Activated CD8-positive, alpha-beta memory T cell treated with anti-CD3 and anti-CD28 coated beads, Interleukin-2, amount 50 U/mL, for 24 hours (primary cell): ENCODE measurements around the gene TMCO4.

Source experiments
- DNase-seq: peaks from one replicate; pipeline ENCODE4 v3.0.0-alpha.2; 2020; ENCODE audit errors: extremely low read depth

Gene TMCO4

GRCh38 chr1:19775831-19776230 lies 23.9 kb downstream of the TMCO4 start:
- no peak for DNase-seq

- DNase-seq: no peak
Measured at GRCh38 chr1:19775317-19775716, 24.4 kb downstream of the TMCO4 start.

- DNase-seq: no peak
Measured at GRCh38 chr1:19774180-19774785, 25.4 kb downstream of the TMCO4 start.

GRCh38 chr1:19773485-19773884 lies 26.2 kb downstream of the TMCO4 start:
- no peak for DNase-seq

DNA sequence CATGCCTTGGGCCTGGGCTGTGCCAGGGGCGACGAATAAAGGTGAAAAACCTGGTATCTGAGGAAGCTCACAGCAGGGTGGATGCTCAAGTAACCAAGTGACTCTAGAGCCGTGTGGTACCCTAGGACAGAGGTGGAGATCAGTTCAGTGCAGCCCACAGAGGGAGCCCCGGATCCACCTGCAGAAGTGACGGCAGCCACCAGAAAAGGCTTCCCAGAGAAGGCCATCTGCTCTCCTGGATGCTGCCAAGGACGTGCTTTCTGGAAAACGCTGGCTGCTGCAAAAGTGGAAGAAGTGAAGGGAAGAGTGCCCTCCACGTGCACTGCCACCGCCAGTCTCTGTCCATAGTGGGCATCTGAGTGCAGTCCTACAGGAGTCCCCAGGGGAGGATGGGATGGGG lies 27.7 kb downstream of the TMCO4 start:
- DNase-seq: no peak

DNA sequence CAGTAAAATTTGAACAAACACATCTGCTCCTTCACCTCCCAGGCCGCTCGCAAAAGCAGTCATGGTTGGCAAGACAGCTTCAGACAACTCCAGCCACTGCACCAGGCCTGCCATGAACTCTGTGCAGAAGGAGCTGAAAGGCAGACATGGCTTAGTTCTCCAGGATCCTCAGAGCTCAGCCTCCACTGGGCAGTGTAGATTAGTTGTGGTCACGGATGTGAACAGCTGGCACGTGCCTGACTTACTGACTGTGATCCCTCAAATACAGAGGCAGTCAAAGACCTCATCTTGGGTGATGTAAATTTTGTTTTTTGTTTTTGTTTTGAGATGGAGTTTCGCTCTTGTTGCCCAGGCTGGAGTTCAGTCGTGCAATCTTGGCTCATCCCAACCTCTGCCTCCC lies 28.4 kb downstream of the TMCO4 start:
- DNase-seq: no peak

- no peak for DNase-seq
Measured at GRCh38 chr1:19770436-19771190, 29.1 kb downstream of the TMCO4 start.

DNA sequence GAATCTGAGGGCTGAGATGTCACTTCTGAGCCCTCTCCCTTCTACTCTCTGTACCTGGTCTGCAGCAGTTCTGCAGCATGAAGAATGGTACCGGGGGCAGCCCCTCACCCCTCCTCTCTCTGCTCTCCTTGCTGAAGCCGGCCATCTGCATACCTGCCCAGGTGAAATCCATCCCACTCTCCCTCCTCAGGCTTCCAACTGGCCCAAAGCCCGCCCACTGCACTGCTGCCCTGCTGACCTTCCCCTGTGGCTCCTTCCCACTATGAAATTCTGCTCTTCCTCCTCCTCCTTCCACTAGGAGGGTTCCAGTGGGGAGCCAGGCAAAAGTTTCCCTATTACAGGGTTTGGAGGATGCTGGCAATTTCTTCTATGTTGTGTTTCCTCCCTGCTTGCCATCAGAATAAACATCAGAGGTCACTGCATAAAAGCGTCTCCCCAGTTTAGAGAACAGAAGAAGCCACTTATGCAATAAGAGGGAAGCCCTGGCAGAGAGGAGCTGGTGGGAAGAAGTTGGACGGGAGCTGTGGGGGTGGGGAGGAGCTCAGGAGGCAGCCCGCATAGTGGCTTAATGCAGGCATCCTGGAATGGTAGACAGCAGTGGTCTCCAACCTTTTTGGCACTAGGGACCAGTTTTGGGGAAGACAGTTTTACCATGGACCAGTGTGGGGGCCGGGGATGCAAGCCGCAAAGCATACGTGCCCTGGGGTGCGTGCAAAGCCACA lies 30.3 kb downstream of the TMCO4 start:
- no peak for DNase-seq

DNA sequence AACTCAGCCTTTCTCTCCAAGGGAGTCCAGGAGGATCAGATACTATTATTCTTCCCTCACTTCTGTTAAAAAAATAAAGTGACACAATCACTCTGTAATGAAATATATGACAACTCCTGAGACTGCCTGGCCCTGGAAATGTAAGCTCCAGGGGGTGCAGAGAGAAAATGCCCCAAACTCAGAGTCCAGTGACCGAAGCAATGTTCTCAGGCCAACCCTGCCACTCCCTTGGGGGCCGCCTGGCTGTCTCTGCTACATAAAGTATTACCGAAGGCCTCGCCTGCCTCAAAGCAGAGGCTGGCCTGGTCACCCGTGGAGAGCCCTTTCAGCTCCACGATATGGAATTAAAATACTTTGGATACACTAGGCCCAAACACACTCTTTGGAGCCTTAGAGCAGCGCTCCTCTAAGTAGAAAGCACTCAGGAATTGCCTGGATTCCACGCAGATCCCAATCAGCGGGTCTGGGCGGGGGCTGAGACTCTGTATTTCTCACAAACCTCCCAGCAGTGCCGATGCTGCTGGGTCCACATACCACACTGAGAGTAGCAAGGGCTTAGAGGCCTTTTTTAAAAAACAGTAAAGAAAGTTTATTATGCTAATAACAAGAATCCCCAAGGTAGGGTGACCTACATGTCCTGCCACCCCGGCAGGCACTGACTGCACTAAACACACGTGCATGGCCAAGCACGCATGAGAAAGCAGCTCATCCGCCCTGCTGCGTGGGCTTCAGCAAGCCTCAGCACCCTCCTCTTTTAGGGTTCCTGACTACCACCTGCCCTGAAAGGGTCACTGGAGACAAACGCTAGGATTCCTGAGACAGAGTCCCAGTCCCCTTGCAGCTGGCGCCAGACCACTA lies 31.1 kb downstream of the TMCO4 start:
- no peak for DNase-seq

- DNase-seq: no peak
Measured at GRCh38 chr1:19765623-19766022, 34.1 kb downstream of the TMCO4 start.

- no peak for DNase-seq
Measured at GRCh38 chr1:19764848-19765247, 34.9 kb downstream of the TMCO4 start.

DNA sequence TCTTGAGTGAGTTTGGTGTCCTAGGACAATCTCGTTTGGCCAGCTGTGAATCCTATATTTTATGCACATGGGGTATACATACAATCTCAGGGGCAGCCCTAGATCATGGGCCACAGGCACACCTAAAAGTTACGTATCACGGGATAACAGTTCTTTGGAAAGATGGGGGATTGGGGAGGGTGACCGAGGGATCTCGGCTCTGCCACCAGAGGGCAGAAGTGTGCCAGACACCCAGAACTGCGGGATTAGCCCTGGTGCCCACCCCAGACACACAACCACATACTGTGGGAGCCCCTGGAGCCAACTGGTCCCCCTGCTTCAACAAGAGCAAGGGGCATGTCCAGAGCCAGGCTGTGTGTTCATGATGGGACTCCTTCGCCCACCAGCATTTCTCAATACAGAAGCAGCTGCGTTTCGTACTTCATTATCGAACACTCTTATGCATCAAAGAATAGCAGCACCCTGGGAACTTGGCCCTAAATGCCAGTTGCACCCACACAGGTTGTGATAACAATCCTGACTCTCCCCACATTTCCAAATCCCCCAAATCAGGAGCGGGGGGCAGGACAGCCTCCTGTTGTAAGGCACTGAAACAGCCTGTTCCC lies 37.4 kb downstream of the TMCO4 start:
- DNase-seq: no peak

- DNase-seq: no peak
Measured at GRCh38 chr1:19759740-19760089, 40.0 kb downstream of the TMCO4 start.

DNA sequence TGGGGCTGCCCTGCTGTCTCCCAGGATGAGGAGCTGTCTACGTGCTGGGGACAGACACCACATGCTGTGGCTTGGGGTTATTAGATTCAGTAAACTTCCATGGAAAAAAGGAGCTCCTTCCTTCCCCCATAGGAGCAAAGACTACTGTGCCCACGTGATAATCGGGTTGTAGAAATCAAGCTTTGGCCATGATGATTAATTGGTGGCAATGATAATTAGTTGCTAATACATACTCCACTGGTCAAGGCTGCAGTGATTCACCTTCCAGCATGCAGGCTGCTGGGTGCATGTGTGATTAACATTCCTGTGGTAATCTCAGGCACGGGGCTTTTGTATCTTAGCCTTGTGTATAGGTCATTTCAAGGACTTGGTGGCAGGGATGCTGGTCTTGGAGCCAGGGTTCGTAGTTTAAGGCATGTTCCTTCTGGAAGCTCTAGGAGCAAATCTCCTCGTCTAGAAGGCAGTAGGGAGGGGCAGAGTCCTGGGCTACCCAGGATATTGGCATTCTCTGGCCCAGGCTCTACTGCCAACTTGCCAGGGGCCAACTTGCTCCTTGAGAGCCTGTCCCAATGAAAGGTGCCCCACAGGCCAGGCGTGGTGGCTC lies 41.4 kb downstream of the TMCO4 start:
- no peak for DNase-seq

- no peak for DNase-seq
Measured at GRCh38 chr1:19757641-19758040, 42.1 kb downstream of the TMCO4 start.

- DNase-seq: no peak
Measured at GRCh38 chr1:19756480-19756879, 43.2 kb downstream of the TMCO4 start.

DNA sequence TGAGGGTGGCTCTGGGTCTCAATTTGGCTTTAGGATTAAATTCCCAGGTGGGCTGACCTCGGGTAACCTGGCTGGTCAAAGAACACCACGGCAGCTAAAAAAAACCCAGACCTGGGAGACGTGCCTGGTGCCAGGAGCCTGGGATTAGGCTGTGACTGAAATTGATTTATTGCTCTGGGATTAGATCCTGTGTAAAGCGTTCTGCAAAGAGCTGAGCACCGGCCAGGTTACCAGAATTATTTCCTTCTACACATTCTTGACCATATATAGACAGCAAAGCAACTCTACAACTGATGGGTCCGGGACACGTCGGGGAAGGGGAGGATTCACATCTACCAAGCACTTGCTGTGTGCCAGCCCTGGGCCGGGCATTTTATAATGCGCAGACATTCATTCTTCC lies 45.2 kb downstream of the TMCO4 start:
- DNase-seq: no peak

- DNase-seq: no peak
Measured at GRCh38 chr1:19752083-19752696, 47.5 kb downstream of the TMCO4 start.

GRCh38 chr1:19750882-19751276 lies 48.8 kb downstream of the TMCO4 start:
- DNase-seq: no peak

- no peak for DNase-seq
Measured at GRCh38 chr1:19750101-19750881, 49.4 kb downstream of the TMCO4 start.
